Measurements from ENCODE around the gene CHIT1. TPM values are rescaled to one million over a fixed set of nuclear protein-coding genes. Genes with fewer than 3 reads are reported as not detected.
"Not testable (repeated sequence)": the region's sequence is repeated elsewhere in the genome, so short reads cannot be mapped to it uniquely, and the experiment has no call there.

Gene CHIT1
- total RNA-seq, 4 donors from 2014 or later, result 0.20 TPM; not detected in 3

GRCh38 chr1:203250911-203251310, 21.4 kb upstream of the CHIT1 start:
- no peak overlapping the region for H3K27ac ChIP-seq
- no peak for TF ChIP-seq CTCF (IDR thresholded peaks at IDR 0.05 in 4 of 5, conservative IDR thresholded peaks at IDR 0.05 in 1 of 5)
- TF ChIP-seq POLR2A (IDR thresholded peaks at IDR 0.05), result no peak
- no peak for ATAC-seq

GRCh38 chr1:203244776-203245175, 15.3 kb upstream of the CHIT1 start:
- ATAC-seq (no peak), DNase-seq (no peak)
- in situ Hi-C loops (cut with MboI; ENCODE audit: low sequenced_read_pairs in 4 of 4) (no loop called here), intact Hi-C loops (cut with DNase I; ENCODE audit: low total_unique reads) (no loop called here)
- TF ChIP-seq POLR2A (IDR thresholded peaks at IDR 0.05), result no peak
- no peak for TF ChIP-seq CTCF (IDR thresholded peaks at IDR 0.05 in 4 of 5, conservative IDR thresholded peaks at IDR 0.05 in 1 of 5)
- H3K4me3 ChIP-seq, result no peak overlapping the region
- no peaks in the 10 kb centered on the region for H3K36me3 ChIP-seq
- H3K9me3 ChIP-seq, result no peaks in the 10 kb centered on the region
- no peaks in the 10 kb centered on the region for H3K4me1 ChIP-seq
- H3K27me3 ChIP-seq, result no peaks in the 10 kb centered on the region
- H3K27ac ChIP-seq, result no peak overlapping the region

More at GRCh38 chr1:203250911-203251310, 21.4 kb upstream of the CHIT1 start:
- H3K4me3 ChIP-seq, result no peak overlapping the region
- intact Hi-C loops (cut with DNase I; ENCODE audit: low total_unique reads) (no loop called here), in situ Hi-C loops (cut with MboI; ENCODE audit: low sequenced_read_pairs in 4 of 4) (no loop called here)
- H3K36me3 ChIP-seq, result no peaks in the 10 kb centered on the region
- peaks cover 0 to 4% (median 3%) of the 10 kb centered on the region in 3 donors for H3K27me3 ChIP-seq
- no peaks in the 10 kb centered on the region for H3K9me3 ChIP-seq
- no peak for DNase-seq
- no peaks in the 10 kb centered on the region for H3K4me1 ChIP-seq

- intact Hi-C loops (cut with DNase I; ENCODE audit: low total_unique reads); ATAC-seq: not testable (repeated sequence)
Observed at GRCh38 chr1:203241708-203242107, 12.2 kb upstream of the CHIT1 start.

GRCh38 chr1:203239526-203240305, 10.2 kb upstream of the CHIT1 start:
- no peak overlapping the region for H3K4me3 ChIP-seq
- H3K36me3 ChIP-seq, result no peaks in the 10 kb centered on the region
- peaks cover 0 to 8% (median 0%) of the 10 kb centered on the region in 3 donors for H3K27me3 ChIP-seq
- ATAC-seq, result no peak
- in situ Hi-C loops (cut with MboI; ENCODE audit: low sequenced_read_pairs in 4 of 4), result no loop called here
- TF ChIP-seq CTCF (IDR thresholded peaks at IDR 0.05 in 4 of 5, conservative IDR thresholded peaks at IDR 0.05 in 1 of 5), result no peak
- TF ChIP-seq POLR2A (IDR thresholded peaks at IDR 0.05), result no peak
- H3K4me1 ChIP-seq, result no peaks in the 10 kb centered on the region
- intact Hi-C loops (cut with DNase I; ENCODE audit: low total_unique reads), result no loop called here
- DNase-seq, result no peak
- H3K9me3 ChIP-seq, result no peaks in the 10 kb centered on the region
- no peak overlapping the region for H3K27ac ChIP-seq

More at GRCh38 chr1:203241708-203242107, 12.2 kb upstream of the CHIT1 start:
- H3K9me3 ChIP-seq; in situ Hi-C loops (cut with MboI; ENCODE audit: low sequenced_read_pairs in 4 of 4); H3K27ac ChIP-seq; H3K27me3 ChIP-seq; DNase-seq; H3K36me3 ChIP-seq; H3K4me3 ChIP-seq; H3K4me1 ChIP-seq: not testable (repeated sequence)

GRCh38 chr1:203239081-203239480, 9.6 kb upstream of the CHIT1 start:
- no peaks in the 10 kb centered on the region for H3K4me1 ChIP-seq
- in situ Hi-C loops (cut with MboI; ENCODE audit: low sequenced_read_pairs in 4 of 4), result no loop called here

More at GRCh38 chr1:203239081-203239480, 9.6 kb upstream of the CHIT1 start:
- no peak for DNase-seq
- Histone ChIP-seq H3K27ac (no peak overlapping the region), H3K4me3 (no peak overlapping the region), H3K27me3 (peaks cover 0 to 8% (median 0%) of the 10 kb centered on the region in 3 donors), H3K9me3 (no peaks in the 10 kb centered on the region), H3K36me3 (no peaks in the 10 kb centered on the region)
- intact Hi-C loops (cut with DNase I; ENCODE audit: low total_unique reads), result no loop called here
- no peak for ATAC-seq
- TF ChIP-seq POLR2A (IDR thresholded peaks at IDR 0.05) (no peak), CTCF (IDR thresholded peaks at IDR 0.05 in 4 of 5, conservative IDR thresholded peaks at IDR 0.05 in 1 of 5) (no peak)
